Liver (tissue), 9 donors: ENCODE measurements around the gene PUS3. TPM values are rescaled to one million over a fixed set of nuclear protein-coding genes. Genes with fewer than 3 reads are reported as not detected.

Experiments
- DNase-seq: peaks from one replicate; pipeline ENCODE4 v3.0.0-alpha.2; 2017; ENCODE audit warnings: low spot score
- H3K27ac ChIP-seq, 2 donors: one replicate each; pipeline ENCODE4 v1.7.0; 2013; ENCODE audit warnings: inconsistent platforms in 2 of 2, low read length in 2 of 2, control low read depth in 1 of 2, low read depth in 1 of 2, mild to moderate bottlenecking in 1 of 2
- H3K27me3 ChIP-seq, 4 donors: one replicate each; pipeline versions ENCODE4 v1.6.1 to v1.7.0; 2013; ENCODE audit warnings: low read length in 3 of 4, inconsistent platforms in 1 of 4, mild to moderate bottlenecking in 1 of 4, moderate library complexity in 1 of 4; ENCODE audit not compliant: control insufficient read depth in 4 of 4, insufficient read depth in 4 of 4
- H3K36me3 ChIP-seq, 4 donors: one replicate each; pipeline versions ENCODE4 v1.6.1 to v1.7.0; 2013; ENCODE audit warnings: low read length in 3 of 4, mild to moderate bottlenecking in 3 of 4, low read depth in 1 of 4, moderate library complexity in 1 of 4; ENCODE audit not compliant: control insufficient read depth in 4 of 4, insufficient read depth in 3 of 4
- H3K4me1 ChIP-seq, 4 donors: one replicate each; pipeline versions ENCODE4 v1.6.1 to v1.7.0; 2013; ENCODE audit warnings: low read length in 3 of 4, mild to moderate bottlenecking in 3 of 4, moderate library complexity in 1 of 4; ENCODE audit not compliant: control insufficient read depth in 4 of 4, insufficient read depth in 4 of 4
- H3K4me3 ChIP-seq, 3 donors: one replicate each; pipeline versions ENCODE4 v1.6.1 to v1.7.0; 2013; ENCODE audit warnings: low read length in 3 of 3, control low read depth in 1 of 3, low read depth in 1 of 3, mild to moderate bottlenecking in 1 of 3
- H3K9ac ChIP-seq, 2 donors: one replicate each; pipeline ENCODE4 v1.7.0; 2013; ENCODE audit warnings: low read length in 2 of 2, mild to moderate bottlenecking in 2 of 2, moderate library complexity in 2 of 2, control low read depth in 1 of 2, low read depth in 1 of 2
- H3K9me3 ChIP-seq, 4 donors: one replicate each; pipeline versions ENCODE4 v1.6.1 to v1.7.0; 2013; ENCODE audit warnings: low read length in 3 of 4; ENCODE audit not compliant: control insufficient read depth in 4 of 4
- ATF3 ChIP-seq: IDR thresholded peaks from 2 replicates; pipeline ENCODE4 v1.6.1; 2016; ENCODE audit warnings: antibody characterized with exemption
- EGR1 ChIP-seq, 2 donors: IDR thresholded peaks; 2 replicates each; pipeline ENCODE4 v1.6.1; 2016 to 2018; ENCODE audit warnings: antibody characterized with exemption in 2 of 2, low read depth in 2 of 2
- FOXA1 ChIP-seq: IDR thresholded peaks from 2 replicates; pipeline ENCODE4 v1.6.1; 2016; ENCODE audit warnings: antibody characterized with exemption
- FOXA2 ChIP-seq: IDR thresholded peaks from 2 replicates; pipeline ENCODE4 v1.6.1; 2016; ENCODE audit warnings: antibody characterized with exemption
- GABPA ChIP-seq, 2 donors: IDR thresholded peaks in 1 of 2; conservative IDR thresholded peaks in 1 of 2; 2 replicates each; pipeline ENCODE4 v1.6.1; 2016; ENCODE audit warnings: antibody characterized with exemption in 2 of 2, mild to moderate bottlenecking in 1 of 2, moderate library complexity in 1 of 2
- HNF4A ChIP-seq, 2 donors: conservative IDR thresholded peaks; 2 replicates each; pipeline ENCODE4 v1.6.1; 2016; ENCODE audit warnings: antibody characterized with exemption in 2 of 2, mild to moderate bottlenecking in 2 of 2
- HNF4G ChIP-seq: IDR thresholded peaks from 2 replicates; pipeline ENCODE4 v1.6.1; 2016; ENCODE audit warnings: antibody characterized with exemption
- JUND ChIP-seq, 2 donors: IDR thresholded peaks; 2 replicates each; pipeline ENCODE4 v1.6.1; 2016; ENCODE audit warnings: antibody characterized with exemption in 2 of 2
- MAX ChIP-seq: IDR thresholded peaks from 2 replicates; pipeline ENCODE4 v1.6.1; 2016; ENCODE audit warnings: antibody characterized with exemption
- NR2F2 ChIP-seq: IDR thresholded peaks from 2 replicates; pipeline ENCODE4 v1.6.1; 2016; ENCODE audit warnings: antibody characterized with exemption
- RAD21 ChIP-seq, 2 donors: IDR thresholded peaks; 2 replicates each; pipeline ENCODE4 v1.6.1; 2016; ENCODE audit warnings: antibody characterized with exemption in 2 of 2, mild to moderate bottlenecking in 2 of 2
- RXRA ChIP-seq, 2 donors: IDR thresholded peaks; 2 replicates each; pipeline ENCODE4 v1.6.1; 2017 to 2018; ENCODE audit warnings: antibody characterized with exemption in 2 of 2, mild to moderate bottlenecking in 1 of 2
- SP1 ChIP-seq: IDR thresholded peaks from 2 replicates; pipeline ENCODE4 v1.6.1; 2018; ENCODE audit warnings: antibody characterized with exemption, mild to moderate bottlenecking
- TAF1 ChIP-seq: conservative IDR thresholded peaks from 2 replicates; pipeline ENCODE4 v1.6.1; 2016; ENCODE audit warnings: antibody characterized with exemption, mild to moderate bottlenecking
- YY1 ChIP-seq: IDR thresholded peaks from 2 replicates; pipeline ENCODE4 v1.6.1; 2016; ENCODE audit warnings: antibody characterized with exemption, mild to moderate bottlenecking
- WGBS: extraction: QIAGEN DNeasy Blood & Tissue Kit; methylation state at CpG from one replicate; pipeline ENCODE4 v1.1.7; 2013; 5-methylcytosine and 5-hydroxymethylcytosine counted together
- polyA plus RNA-seq, 2 donors: library from polyadenylated mRNA; stranded (reverse) in 1 of 2; unstranded in 1 of 2; fragments of 200-250 nt in 1 of 2; fragments of >200 nt in 1 of 2; fragmentation: Nextera tagmentation in 1 of 2; extraction: Ambion mirVana in 1 of 2; gene quantifications; one replicate each; pipeline versions ENCODE4 v1.2.1 to v1.2.3, GENCODE V29; 2013 to 2015
- total RNA-seq, 2 donors: library from RNA; depleted of rRNA; stranded (reverse); fragments of >200 nt; gene quantifications; one replicate each; pipeline ENCODE4 v1.2.3, GENCODE V29; 2014
- TF ChIP-seq, protein P1 (sequence below): IDR thresholded peaks from 2 replicates; pipeline ENCODE4 v1.6.1; 2016; ENCODE audit warnings: antibody characterized with exemption, mild to moderate bottlenecking
- TF ChIP-seq, protein P2 (sequence below): IDR thresholded peaks from 2 replicates; pipeline ENCODE4 v1.6.1; 2016; ENCODE audit warnings: antibody characterized with exemption
- TF ChIP-seq, protein P3 (sequence below): fragments of 150-350 bp; IDR thresholded peaks from 2 replicates; pipeline ENCODE4 v1.5.1; 2017; ENCODE audit warnings: improper control_type of control experiment, low read depth, low read length; ENCODE audit not compliant: missing input control
- donor health status: healthy.
- donor health status: healthy.
- donor health status: healthy.
- donor health status: healthy.
- donor health status: healthy.

PUS3 gene
- total and polyA plus RNA-seq, 4 donors: 15.5 to 22.2 (median 17.1) TPM

GRCh38 chr11:125901872-125902271 is 1.1 kb downstream of the PUS3 start:
- H3K9ac ChIP-seq: peak overlapping the region; percentile 36 to 45

More at GRCh38 chr11:125901872-125902271, 1.1 kb downstream of the PUS3 start:
- H3K36me3 ChIP-seq: peaks cover 3 to 13% (median 6%) of the 10 kb centered on the region in 4 donors
- H3K27ac ChIP-seq: peak overlapping the region; percentile 80 to 98
- TF ChIP-seq YY1 (peak; percentile 20), JUND (IDR thresholded peaks at IDR 0.05) (peak; percentile 11 to 33), HNF4A (conservative IDR thresholded peaks at IDR 0.05) (peak; percentile 94), ATF3 (no peak), GABPA (IDR thresholded peaks at IDR 0.05 in 1 of 2, conservative IDR thresholded peaks at IDR 0.05 in 1 of 2) (no peak), FOXA1 (no peak), HNF4G (peak; percentile 74), RAD21 (IDR thresholded peaks at IDR 0.05) (no peak), RXRA (IDR thresholded peaks at IDR 0.05) (peak; percentile 83 to 89), TAF1 (peak; percentile 54), SP1 (peak; percentile 95), EGR1 (IDR thresholded peaks at IDR 0.05; ENCODE audit: low read depth in 2 of 2) (peak in 1 of 2 donors; percentile 18), NR2F2 (no peak), MAX (peak; percentile 11), FOXA2 (peak; percentile 8)
- TF ChIP-seq, protein P1, sequence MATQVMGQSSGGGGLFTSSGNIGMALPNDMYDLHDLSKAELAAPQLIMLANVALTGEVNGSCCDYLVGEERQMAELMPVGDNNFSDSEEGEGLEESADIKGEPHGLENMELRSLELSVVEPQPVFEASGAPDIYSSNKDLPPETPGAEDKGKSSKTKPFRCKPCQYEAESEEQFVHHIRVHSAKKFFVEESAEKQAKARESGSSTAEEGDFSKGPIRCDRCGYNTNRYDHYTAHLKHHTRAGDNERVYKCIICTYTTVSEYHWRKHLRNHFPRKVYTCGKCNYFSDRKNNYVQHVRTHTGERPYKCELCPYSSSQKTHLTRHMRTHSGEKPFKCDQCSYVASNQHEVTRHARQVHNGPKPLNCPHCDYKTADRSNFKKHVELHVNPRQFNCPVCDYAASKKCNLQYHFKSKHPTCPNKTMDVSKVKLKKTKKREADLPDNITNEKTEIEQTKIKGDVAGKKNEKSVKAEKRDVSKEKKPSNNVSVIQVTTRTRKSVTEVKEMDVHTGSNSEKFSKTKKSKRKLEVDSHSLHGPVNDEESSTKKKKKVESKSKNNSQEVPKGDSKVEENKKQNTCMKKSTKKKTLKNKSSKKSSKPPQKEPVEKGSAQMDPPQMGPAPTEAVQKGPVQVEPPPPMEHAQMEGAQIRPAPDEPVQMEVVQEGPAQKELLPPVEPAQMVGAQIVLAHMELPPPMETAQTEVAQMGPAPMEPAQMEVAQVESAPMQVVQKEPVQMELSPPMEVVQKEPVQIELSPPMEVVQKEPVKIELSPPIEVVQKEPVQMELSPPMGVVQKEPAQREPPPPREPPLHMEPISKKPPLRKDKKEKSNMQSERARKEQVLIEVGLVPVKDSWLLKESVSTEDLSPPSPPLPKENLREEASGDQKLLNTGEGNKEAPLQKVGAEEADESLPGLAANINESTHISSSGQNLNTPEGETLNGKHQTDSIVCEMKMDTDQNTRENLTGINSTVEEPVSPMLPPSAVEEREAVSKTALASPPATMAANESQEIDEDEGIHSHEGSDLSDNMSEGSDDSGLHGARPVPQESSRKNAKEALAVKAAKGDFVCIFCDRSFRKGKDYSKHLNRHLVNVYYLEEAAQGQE: peak; percentile 52
- TF ChIP-seq, protein P2, sequence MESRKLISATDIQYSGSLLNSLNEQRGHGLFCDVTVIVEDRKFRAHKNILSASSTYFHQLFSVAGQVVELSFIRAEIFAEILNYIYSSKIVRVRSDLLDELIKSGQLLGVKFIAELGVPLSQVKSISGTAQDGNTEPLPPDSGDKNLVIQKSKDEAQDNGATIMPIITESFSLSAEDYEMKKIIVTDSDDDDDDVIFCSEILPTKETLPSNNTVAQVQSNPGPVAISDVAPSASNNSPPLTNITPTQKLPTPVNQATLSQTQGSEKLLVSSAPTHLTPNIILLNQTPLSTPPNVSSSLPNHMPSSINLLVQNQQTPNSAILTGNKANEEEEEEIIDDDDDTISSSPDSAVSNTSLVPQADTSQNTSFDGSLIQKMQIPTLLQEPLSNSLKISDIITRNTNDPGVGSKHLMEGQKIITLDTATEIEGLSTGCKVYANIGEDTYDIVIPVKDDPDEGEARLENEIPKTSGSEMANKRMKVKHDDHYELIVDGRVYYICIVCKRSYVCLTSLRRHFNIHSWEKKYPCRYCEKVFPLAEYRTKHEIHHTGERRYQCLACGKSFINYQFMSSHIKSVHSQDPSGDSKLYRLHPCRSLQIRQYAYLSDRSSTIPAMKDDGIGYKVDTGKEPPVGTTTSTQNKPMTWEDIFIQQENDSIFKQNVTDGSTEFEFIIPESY: peak; percentile 43
- TF ChIP-seq, protein P3, sequence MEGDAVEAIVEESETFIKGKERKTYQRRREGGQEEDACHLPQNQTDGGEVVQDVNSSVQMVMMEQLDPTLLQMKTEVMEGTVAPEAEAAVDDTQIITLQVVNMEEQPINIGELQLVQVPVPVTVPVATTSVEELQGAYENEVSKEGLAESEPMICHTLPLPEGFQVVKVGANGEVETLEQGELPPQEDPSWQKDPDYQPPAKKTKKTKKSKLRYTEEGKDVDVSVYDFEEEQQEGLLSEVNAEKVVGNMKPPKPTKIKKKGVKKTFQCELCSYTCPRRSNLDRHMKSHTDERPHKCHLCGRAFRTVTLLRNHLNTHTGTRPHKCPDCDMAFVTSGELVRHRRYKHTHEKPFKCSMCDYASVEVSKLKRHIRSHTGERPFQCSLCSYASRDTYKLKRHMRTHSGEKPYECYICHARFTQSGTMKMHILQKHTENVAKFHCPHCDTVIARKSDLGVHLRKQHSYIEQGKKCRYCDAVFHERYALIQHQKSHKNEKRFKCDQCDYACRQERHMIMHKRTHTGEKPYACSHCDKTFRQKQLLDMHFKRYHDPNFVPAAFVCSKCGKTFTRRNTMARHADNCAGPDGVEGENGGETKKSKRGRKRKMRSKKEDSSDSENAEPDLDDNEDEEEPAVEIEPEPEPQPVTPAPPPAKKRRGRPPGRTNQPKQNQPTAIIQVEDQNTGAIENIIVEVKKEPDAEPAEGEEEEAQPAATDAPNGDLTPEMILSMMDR: no peak
- H3K4me1 ChIP-seq: peaks cover 7 to 23% (median 12%) of the 10 kb centered on the region in 4 donors
- no peaks in the 10 kb centered on the region for H3K9me3 ChIP-seq
- no peaks in the 10 kb centered on the region for H3K27me3 ChIP-seq
- 36% methylated on average over 6 of the region's 6 CpGs for WGBS
- DNase-seq: no peak
- peak overlapping the region; percentile 38 to 98 (median 74) for H3K4me3 ChIP-seq
